HEK293 (cell line): ENCODE results near the gene ASXL1.

Source experiments
- CTCF ChIA-PET: fragments of 350-600 bp; formaldehyde crosslinking; extraction: SDS; loops from one replicate; lab custom pipeline; 2021; ENCODE audit warnings: antibody characterized with exemption; lab: Yijun Ruan, JAX
- POLR2A ChIA-PET: fragments of 300-600 bp; formaldehyde crosslinking; extraction: SDS; loops from one replicate; lab custom pipeline; 2020; ENCODE audit warnings: antibody characterized with exemption, inconsistent platforms; lab: Yijun Ruan, JAX
- H3K27ac ChIP-seq: fragments of 200-500 bp; sonication (Bioruptor generic); 2 replicates; pipeline ENCODE4 v1.5.1; 2014; ENCODE audit warnings: low read depth, low read length, control low read depth, inconsistent platforms; ENCODE audit errors: extremely low read depth
- H3K36me3 ChIP-seq, 2 experiments: fragments of 200-500 bp in 1 of 2; sonication (Bioruptor generic) in 1 of 2; 1 replicate in 1 of 2; 2 replicates in 1 of 2; pipeline ENCODE4 v1.5.1; 2014 to 2017; ENCODE audit warnings: inconsistent platforms in 2 of 2, low read length in 2 of 2; ENCODE audit not compliant: control insufficient read depth in 2 of 2, insufficient read depth in 1 of 2
- H3K4me1 ChIP-seq: fragments of 200-500 bp; sonication (Bioruptor generic); 2 replicates; pipeline ENCODE4 v1.5.1; 2014; ENCODE audit warnings: mild to moderate bottlenecking, low read length, inconsistent platforms; ENCODE audit not compliant: control insufficient read depth, insufficient read depth
- H3K4me3 ChIP-seq: 2 replicates; pipeline ENCODE4 v1.5.1; 2011; ENCODE audit warnings: low read depth, mild to moderate bottlenecking, control low read depth, low read length, moderate library complexity
- H3K9me3 ChIP-seq: fragments of 200-500 bp; sonication (Bioruptor generic); 2 replicates; pipeline ENCODE4 v1.5.1; 2014; ENCODE audit warnings: low read depth, low read length, inconsistent platforms; ENCODE audit not compliant: control insufficient read depth, insufficient read depth
- EGR2 ChIP-seq: fragments of 450-650 bp; formaldehyde crosslinking; IDR thresholded peaks from 2 replicates; pipeline ENCODE4 v1.5.1; 2016; ENCODE audit warnings: low read depth, missing biosample characterization, missing genetic modification characterization
- GFI1B ChIP-seq: fragments of 450-650 bp; formaldehyde crosslinking; IDR thresholded peaks from 2 replicates; pipeline ENCODE4 v1.5.1; 2016; ENCODE audit warnings: missing biosample characterization, missing genetic modification characterization
- HOXC10 ChIP-seq: sonication (generic); formaldehyde crosslinking; IDR thresholded peaks from 2 replicates; pipeline ENCODE4 v1.8.1; 2023; ENCODE audit warnings: mild to moderate bottlenecking, missing genetic modification reagents
- HOXD13 ChIP-seq: sonication (generic); formaldehyde crosslinking; IDR thresholded peaks from 2 replicates; pipeline ENCODE4 v1.8.0; 2022; ENCODE audit warnings: missing genetic modification reagents, borderline replicate concordance
- SETDB1 ChIP-seq: IDR thresholded peaks from one replicate; pipeline ENCODE4 v1.6.1; 2017; ENCODE audit warnings: mild to moderate bottlenecking, low read length, moderate library complexity, mixed read lengths; ENCODE audit not compliant: insufficient read length
- YY2 ChIP-seq: fragments of 450-650 bp; formaldehyde crosslinking; IDR thresholded peaks from 2 replicates; pipeline ENCODE4 v1.5.1; 2016; ENCODE audit warnings: missing biosample characterization, missing genetic modification characterization
- ZBTB17 ChIP-seq: fragments of 450-650 bp; formaldehyde crosslinking; IDR thresholded peaks from 2 replicates; pipeline ENCODE4 v1.5.1; 2016; ENCODE audit warnings: missing biosample characterization, missing genetic modification characterization
- ZFHX2 ChIP-seq: fragments of 450-650 bp; formaldehyde crosslinking; conservative IDR thresholded peaks from 2 replicates; pipeline ENCODE4 v1.5.1; 2016; ENCODE audit warnings: missing biosample characterization, missing genetic modification characterization
- ZFP69B ChIP-seq: fragments of 450-650 bp; formaldehyde crosslinking; IDR thresholded peaks from 2 replicates; pipeline ENCODE4 v1.5.1; 2016; ENCODE audit warnings: missing biosample characterization, missing genetic modification characterization
- ZNF221 ChIP-seq: fragments of 450-650 bp; formaldehyde crosslinking; IDR thresholded peaks from 2 replicates; pipeline ENCODE4 v1.5.1; 2017; ENCODE audit warnings: missing biosample characterization, missing genetic modification characterization, borderline replicate concordance
- ZNF223 ChIP-seq: fragments of 450-650 bp; formaldehyde crosslinking; IDR thresholded peaks from 2 replicates; pipeline ENCODE4 v1.5.1; 2016; ENCODE audit warnings: missing biosample characterization, missing genetic modification characterization
- ZNF266 ChIP-seq: fragments of 450-650 bp; formaldehyde crosslinking; IDR thresholded peaks from 2 replicates; pipeline ENCODE4 v1.5.1; 2016; ENCODE audit warnings: missing biosample characterization, missing genetic modification characterization, low read depth
- ZNF311 ChIP-seq: fragments of 450-650 bp; formaldehyde crosslinking; IDR thresholded peaks from 2 replicates; pipeline ENCODE4 v1.5.1; 2017; ENCODE audit warnings: missing biosample characterization, missing genetic modification characterization, borderline replicate concordance
- ZNF341 ChIP-seq: fragments of 450-650 bp; formaldehyde crosslinking; IDR thresholded peaks from 2 replicates; pipeline ENCODE4; 2016; ENCODE audit warnings: low read depth, missing biosample characterization, missing genetic modification characterization
- ZNF416 ChIP-seq: fragments of 450-650 bp; formaldehyde crosslinking; IDR thresholded peaks from 2 replicates; pipeline ENCODE4 v1.5.1; 2016; ENCODE audit warnings: missing biosample characterization, missing genetic modification characterization
- ZNF426 ChIP-seq: fragments of 450-650 bp; formaldehyde crosslinking; IDR thresholded peaks from 2 replicates; pipeline ENCODE4 v1.5.1; 2017; ENCODE audit warnings: missing biosample characterization, missing genetic modification characterization, mild to moderate bottlenecking, inconsistent platforms, moderate library complexity
- ZNF610 ChIP-seq: fragments of 450-650 bp; formaldehyde crosslinking; IDR thresholded peaks from 2 replicates; pipeline ENCODE4 v1.5.1; 2016; ENCODE audit warnings: missing biosample characterization, missing genetic modification characterization, borderline replicate concordance
- ZNF658 ChIP-seq: fragments of 450-650 bp; formaldehyde crosslinking; IDR thresholded peaks from 2 replicates; pipeline ENCODE4; 2016; ENCODE audit warnings: missing biosample characterization, missing genetic modification characterization
- TF ChIP-seq, protein P1 (sequence below): fragments of 450-650 bp; formaldehyde crosslinking; IDR thresholded peaks from 2 replicates; pipeline ENCODE4 v1.5.1; 2016; ENCODE audit warnings: missing biosample characterization, missing genetic modification characterization
- TF ChIP-seq, protein P2 (sequence below): fragments of 450-650 bp; formaldehyde crosslinking; IDR thresholded peaks from 2 replicates; pipeline ENCODE4 v1.5.1; 2017; ENCODE audit warnings: missing biosample characterization, missing genetic modification characterization
- TF ChIP-seq, protein P3 (sequence below): fragments of 450-650 bp; formaldehyde crosslinking; IDR thresholded peaks from 2 replicates; pipeline ENCODE4 v1.5.1; 2016; ENCODE audit warnings: missing biosample characterization, missing genetic modification characterization
- TF ChIP-seq, protein P4 (sequence below): IDR thresholded peaks from 2 replicates; pipeline ENCODE4 v1.6.1; 2011; ENCODE audit warnings: mild to moderate bottlenecking, low read depth, low read length, borderline replicate concordance
- TF ChIP-seq, protein P5 (sequence below): fragments of 450-650 bp; formaldehyde crosslinking; IDR thresholded peaks from 2 replicates; pipeline ENCODE4 v1.5.1; 2017; ENCODE audit warnings: missing biosample characterization, missing genetic modification characterization

The ASXL1 gene

DNA sequence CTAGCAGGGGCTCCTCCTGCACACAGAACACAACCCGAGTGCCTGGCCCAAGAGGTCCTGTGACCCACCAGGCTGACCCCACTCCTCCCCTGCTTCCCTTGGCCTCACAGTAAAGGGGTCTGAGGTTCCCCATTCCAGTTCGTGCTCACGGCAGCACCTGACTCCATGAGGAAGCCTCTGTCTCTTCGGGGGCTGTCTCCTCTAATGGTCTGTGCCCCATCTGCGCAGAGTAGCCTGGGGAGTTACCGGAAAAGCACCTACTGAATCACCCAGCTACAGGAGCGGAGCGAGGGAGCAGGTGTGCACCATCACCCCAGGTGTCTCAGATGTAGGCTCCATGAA is 93.2 kb downstream of the ASXL1 start:
- Histone ChIP-seq H3K4me3 (no peak overlapping the region), H3K4me1 (no peaks in the 10 kb centered on the region), H3K36me3 (peaks cover 0 to 58% of the 10 kb centered on the region in 2 experiments; a peak in 1 of 3 replicates), H3K9me3 (no peaks in the 10 kb centered on the region), H3K27ac (no peak overlapping the region)
- TF ChIP-seq ZNF311 (tag by site-specific recombination) (no peak), ZBTB17 (no peak), ZNF341 (peak; percentile 41; the same call in 1 of the 2 replicates)
- ChIA-PET CTCF (interaction anchor here (0.9 to 1.1 kb wide), 2 partner anchors 27 to 92 kb away, joined by 3 to 4 read pairs; no protein-coding TSS in a partner anchor), POLR2A (no interaction called here)

DNA sequence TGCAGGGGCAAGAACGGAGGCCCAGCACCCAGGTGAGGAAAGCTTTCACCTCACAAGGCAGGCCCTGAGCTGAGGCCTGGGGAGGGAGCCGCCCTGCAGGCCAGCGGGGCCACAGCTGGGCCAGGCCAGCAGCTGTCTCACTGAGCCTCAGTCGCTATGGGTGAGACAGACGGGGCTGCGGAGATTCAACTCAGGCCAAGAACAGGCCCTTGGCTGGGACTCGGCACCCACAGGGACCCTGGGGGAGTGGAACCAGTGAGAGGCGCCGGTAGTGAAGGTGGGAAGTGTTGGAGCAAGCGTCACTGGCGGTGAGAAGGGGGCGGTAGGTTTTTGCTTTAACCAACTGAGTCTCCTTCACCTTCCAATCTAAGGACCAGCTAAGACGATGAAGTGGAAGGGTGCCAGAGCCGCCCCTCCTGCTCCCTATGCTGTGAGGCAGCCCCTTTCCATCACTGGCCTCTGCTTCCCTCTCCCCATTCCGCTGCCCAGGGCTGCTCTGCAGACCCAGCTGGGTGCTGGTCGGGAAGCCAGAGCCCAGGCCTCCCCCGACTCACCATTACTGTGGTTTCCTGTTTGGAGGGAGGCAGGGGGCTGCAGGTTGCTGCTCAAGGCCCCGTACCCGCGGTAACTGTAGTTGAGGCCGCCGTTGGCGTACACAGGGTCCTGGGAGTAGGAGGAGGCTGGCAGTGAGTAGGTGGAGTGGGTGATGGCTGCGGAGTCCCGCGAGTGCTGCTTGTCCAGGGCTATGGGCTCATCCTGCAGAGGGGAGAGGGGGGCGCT is 93.7 kb downstream of the ASXL1 start:
- Histone ChIP-seq H3K4me3 (no peak overlapping the region), H3K9me3 (no peaks in the 10 kb centered on the region), H3K36me3 (peaks cover 0 to 53% of the 10 kb centered on the region in 2 experiments; a peak in 1 of 3 replicates), H3K27ac (no peak overlapping the region), H3K4me1 (no peaks in the 10 kb centered on the region; the same call in 1 of the 2 replicates)
- TF ChIP-seq ZNF610 (tag by site-specific recombination) (no peak), EGR2 (tag by site-specific recombination) (peak; percentile 62; the same call in 1 of the 2 replicates), ZFHX2 (tag by site-specific recombination) (peak; percentile 54), HOXD13 (no peak), ZNF223 (tag by site-specific recombination) (no peak), YY2 (tag by site-specific recombination) (no peak), ZNF266 (tag by site-specific recombination) (no peak), ZNF416 (tag by site-specific recombination) (no peak), GFI1B (tag by site-specific recombination) (no peak), ZFP69B (tag by site-specific recombination) (no peak), ZNF221 (tag by site-specific recombination) (no peak), SETDB1 (no peak), ZNF658 (tag by site-specific recombination) (no peak)
- TF ChIP-seq, protein P1, sequence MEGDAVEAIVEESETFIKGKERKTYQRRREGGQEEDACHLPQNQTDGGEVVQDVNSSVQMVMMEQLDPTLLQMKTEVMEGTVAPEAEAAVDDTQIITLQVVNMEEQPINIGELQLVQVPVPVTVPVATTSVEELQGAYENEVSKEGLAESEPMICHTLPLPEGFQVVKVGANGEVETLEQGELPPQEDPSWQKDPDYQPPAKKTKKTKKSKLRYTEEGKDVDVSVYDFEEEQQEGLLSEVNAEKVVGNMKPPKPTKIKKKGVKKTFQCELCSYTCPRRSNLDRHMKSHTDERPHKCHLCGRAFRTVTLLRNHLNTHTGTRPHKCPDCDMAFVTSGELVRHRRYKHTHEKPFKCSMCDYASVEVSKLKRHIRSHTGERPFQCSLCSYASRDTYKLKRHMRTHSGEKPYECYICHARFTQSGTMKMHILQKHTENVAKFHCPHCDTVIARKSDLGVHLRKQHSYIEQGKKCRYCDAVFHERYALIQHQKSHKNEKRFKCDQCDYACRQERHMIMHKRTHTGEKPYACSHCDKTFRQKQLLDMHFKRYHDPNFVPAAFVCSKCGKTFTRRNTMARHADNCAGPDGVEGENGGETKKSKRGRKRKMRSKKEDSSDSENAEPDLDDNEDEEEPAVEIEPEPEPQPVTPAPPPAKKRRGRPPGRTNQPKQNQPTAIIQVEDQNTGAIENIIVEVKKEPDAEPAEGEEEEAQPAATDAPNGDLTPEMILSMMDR = peak; percentile 60
- ChIA-PET POLR2A (no interaction called here), CTCF (interaction anchor here (0.6 to 1.1 kb wide), 3 partner anchors 27 to 93 kb away, joined by 3 to 4 read pairs (median 4); no protein-coding TSS in a partner anchor)

DNA sequence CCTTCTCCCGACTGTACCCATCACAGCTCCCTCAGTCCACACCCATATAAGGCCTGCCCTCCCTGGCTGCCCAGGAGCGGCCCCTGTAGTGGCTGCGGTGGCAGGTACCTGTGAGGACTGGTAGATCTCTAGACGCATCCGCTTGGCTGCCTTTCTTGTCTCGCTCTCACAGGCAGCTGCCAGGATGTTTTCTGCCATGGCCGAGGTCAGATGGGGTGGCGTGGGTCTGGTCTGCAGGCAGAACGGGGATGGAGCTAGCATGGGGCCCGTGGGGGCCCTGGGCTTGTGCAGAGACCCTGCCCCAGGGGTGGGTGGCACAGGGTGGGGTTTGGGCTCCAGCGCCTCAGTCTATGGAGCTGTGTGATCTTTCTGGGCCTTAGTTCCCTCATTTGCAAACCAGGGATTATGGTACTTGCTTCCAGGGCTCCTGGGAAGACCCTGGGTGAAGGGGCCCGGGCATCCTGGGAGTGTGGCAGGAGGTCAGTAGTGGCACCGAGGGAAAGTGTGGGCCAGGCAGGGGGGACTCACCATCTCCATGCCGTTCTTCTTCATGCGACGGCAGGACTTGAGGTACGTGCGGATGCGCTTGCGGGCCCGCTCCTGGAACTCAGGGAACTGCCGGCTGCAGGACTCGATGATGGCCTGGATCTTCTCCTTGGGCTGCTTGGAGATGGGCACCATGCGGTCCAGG is 94.8 kb downstream of the ASXL1 start:
- ChIA-PET CTCF (interaction anchor here (0.6 to 0.7 kb wide), 2 partner anchors 34 to 72 kb away, joined by 3 read pairs; no protein-coding TSS in a partner anchor), POLR2A (no interaction called here)
- H3K4me3 ChIP-seq = no peak overlapping the region
- H3K9me3 ChIP-seq = no peaks in the 10 kb centered on the region
- no peak overlapping the region for H3K27ac ChIP-seq
- peaks cover 0 to 48% of the 10 kb centered on the region in 2 experiments; a peak in 1 of 3 replicates for H3K36me3 ChIP-seq
- H3K4me1 ChIP-seq = no peaks in the 10 kb centered on the region; the same call in 1 of the 2 replicates
- TF ChIP-seq HOXC10 (no peak), ZNF426 (tag by site-specific recombination) (no peak)
- TF ChIP-seq, protein P2, sequence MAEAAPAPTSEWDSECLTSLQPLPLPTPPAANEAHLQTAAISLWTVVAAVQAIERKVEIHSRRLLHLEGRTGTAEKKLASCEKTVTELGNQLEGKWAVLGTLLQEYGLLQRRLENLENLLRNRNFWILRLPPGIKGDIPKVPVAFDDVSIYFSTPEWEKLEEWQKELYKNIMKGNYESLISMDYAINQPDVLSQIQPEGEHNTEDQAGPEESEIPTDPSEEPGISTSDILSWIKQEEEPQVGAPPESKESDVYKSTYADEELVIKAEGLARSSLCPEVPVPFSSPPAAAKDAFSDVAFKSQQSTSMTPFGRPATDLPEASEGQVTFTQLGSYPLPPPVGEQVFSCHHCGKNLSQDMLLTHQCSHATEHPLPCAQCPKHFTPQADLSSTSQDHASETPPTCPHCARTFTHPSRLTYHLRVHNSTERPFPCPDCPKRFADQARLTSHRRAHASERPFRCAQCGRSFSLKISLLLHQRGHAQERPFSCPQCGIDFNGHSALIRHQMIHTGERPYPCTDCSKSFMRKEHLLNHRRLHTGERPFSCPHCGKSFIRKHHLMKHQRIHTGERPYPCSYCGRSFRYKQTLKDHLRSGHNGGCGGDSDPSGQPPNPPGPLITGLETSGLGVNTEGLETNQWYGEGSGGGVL = no peak
- TF ChIP-seq, protein P3, sequence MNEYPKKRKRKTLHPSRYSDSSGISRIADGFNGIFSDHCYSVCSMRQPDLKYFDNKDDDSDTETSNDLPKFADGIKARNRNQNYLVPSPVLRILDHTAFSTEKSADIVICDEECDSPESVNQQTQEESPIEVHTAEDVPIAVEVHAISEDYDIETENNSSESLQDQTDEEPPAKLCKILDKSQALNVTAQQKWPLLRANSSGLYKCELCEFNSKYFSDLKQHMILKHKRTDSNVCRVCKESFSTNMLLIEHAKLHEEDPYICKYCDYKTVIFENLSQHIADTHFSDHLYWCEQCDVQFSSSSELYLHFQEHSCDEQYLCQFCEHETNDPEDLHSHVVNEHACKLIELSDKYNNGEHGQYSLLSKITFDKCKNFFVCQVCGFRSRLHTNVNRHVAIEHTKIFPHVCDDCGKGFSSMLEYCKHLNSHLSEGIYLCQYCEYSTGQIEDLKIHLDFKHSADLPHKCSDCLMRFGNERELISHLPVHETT = no peak
- TF ChIP-seq, protein P4, sequence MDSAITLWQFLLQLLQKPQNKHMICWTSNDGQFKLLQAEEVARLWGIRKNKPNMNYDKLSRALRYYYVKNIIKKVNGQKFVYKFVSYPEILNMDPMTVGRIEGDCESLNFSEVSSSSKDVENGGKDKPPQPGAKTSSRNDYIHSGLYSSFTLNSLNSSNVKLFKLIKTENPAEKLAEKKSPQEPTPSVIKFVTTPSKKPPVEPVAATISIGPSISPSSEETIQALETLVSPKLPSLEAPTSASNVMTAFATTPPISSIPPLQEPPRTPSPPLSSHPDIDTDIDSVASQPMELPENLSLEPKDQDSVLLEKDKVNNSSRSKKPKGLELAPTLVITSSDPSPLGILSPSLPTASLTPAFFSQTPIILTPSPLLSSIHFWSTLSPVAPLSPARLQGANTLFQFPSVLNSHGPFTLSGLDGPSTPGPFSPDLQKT = no peak
- TF ChIP-seq, protein P5, sequence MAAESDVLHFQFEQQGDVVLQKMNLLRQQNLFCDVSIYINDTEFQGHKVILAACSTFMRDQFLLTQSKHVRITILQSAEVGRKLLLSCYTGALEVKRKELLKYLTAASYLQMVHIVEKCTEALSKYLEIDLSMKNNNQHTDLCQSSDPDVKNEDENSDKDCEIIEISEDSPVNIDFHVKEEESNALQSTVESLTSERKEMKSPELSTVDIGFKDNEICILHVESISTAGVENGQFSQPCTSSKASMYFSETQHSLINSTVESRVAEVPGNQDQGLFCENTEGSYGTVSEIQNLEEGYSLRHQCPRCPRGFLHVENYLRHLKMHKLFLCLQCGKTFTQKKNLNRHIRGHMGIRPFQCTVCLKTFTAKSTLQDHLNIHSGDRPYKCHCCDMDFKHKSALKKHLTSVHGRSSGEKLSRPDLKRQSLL (tag by site-specific recombination) = no peak
